HG02798 (cell line): Measurements from ENCODE around the gene TPX2.
"Not testable (repeated sequence)": the region's sequence is repeated elsewhere in the genome, so short reads cannot be mapped to it uniquely, and the experiment has no call there.

Experiments used
- ATAC-seq: cut with Tn5 transposase; IDR thresholded peaks from one replicate; pipeline ENCODE4 v1.9.1; 2021; ENCODE audit warnings: mild to moderate bottlenecking; ENCODE audit not compliant: unreplicated experiment, poor library complexity

Gene TPX2

DNA sequence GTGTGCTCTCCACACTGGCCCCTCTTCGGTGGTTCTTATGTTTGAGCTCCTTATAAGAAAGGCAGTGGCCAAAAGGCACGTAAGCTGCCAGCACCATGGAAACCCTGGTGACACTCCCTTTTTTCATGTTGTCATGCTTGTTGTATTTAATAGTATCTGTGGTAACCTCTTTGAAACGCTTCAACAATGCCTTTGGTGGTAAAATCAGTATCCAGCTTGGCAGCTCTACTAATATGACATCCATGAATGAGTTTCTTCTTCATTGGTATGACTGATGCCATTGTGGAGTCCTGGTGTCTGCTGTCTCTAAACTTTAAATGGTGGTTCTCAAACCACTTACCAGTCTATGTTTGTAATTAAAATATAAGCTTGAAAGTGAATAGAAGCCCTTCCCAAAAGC, 69.4 kb downstream of the TPX2 start:
- ATAC-seq, result no peak

- no peak for ATAC-seq
Observed at GRCh38 chr20:31809661-31810060, 70.6 kb downstream of the TPX2 start.

GRCh38 chr20:31811198-31811597, 72.1 kb downstream of the TPX2 start:
- no peak for ATAC-seq

GRCh38 chr20:31811796-31812728, 73.0 kb downstream of the TPX2 start:
- no peak for ATAC-seq

DNA sequence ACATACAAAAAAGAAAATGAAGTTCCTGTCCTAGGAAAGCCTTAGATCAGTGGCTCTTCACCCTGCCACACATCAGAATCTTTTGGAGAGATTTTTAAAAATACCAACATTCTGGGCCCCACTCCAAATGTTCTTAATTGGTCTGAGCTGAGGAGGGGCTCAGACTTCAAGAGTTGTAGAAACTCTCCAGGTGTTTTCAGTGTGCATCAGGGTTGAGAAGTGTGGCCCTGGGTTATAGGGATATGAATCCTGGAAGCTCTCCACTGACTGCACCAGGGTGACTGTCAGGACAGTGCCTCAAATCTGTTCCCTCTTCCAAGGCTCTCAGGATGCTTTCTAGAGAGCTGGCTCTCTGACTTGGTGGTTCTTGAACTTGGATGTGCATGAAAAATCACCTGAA, 74.5 kb downstream of the TPX2 start:
- ATAC-seq, result no peak

DNA sequence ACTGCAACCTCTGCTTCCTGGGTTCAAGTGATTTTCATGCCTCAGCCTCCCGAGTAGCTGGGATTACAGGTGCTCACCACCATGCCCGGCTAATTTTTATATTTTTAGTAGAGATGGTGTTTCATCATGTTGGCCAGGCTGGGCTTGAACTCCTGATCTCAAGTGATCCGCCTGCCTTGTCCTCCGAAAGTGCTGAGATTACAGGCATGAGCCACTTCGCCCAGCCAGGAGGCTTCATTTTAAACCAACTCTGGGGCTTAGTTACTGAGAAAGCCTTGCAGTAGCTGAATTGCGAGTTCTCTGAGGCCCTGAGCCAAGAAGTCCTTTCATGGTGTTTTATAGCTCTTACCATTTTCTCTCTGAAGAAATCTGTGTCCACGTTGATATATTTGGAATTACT, 75.1 kb downstream of the TPX2 start:
- not testable (repeated sequence) for ATAC-seq

GRCh38 chr20:31815408-31816188, 76.5 kb downstream of the TPX2 start:
- no peak for ATAC-seq

DNA sequence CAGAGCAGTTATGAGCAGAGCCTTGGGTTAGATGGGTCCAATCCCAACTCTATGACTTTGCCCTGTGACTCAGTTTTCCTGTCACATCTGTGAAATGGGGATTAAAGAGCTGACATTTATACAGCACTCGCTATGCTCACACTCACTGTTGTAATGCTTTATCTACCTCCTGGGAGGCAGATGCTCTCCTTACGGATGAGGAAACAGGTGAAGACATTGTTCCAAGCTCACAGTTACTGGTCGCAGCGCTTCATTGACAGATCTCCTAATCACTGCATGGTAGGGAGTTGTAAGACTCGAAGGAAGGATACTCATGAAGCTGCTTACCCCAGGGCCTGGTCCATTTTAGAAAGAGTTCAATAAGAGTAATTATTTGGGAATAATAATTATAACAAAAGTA, 77.1 kb downstream of the TPX2 start:
- no peak for ATAC-seq

DNA sequence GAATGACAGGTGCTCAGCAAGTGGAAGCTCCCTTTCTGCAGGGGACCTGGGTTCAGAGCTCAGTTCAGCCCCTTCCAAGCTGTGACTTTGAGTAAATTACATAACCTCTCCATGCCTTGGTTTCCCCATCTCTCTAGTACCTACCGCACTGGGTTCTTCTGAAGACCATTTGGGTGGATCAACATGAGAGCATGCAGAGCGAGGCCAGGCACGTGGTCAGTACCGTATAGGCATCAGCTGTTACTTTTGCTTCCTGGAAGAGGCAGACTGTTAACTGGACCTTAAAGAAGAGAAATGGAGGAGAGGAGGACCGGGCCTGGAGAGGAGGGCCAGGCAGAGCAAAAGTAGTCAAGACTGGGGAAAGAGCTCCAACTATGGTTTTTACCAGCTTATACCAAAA, 78.4 kb downstream of the TPX2 start:
- ATAC-seq, result no peak

- no peak for ATAC-seq
Observed at GRCh38 chr20:31818376-31818908, 79.4 kb downstream of the TPX2 start.

- ATAC-seq, result no peak
Observed at GRCh38 chr20:31819083-31819784, 80.1 kb downstream of the TPX2 start, which contains the start of gene MYLK2. Gene MYLK2, plus strand, starts transcription at chr20:31819356. Its CDS starts 225 bp downstream, at chr20:31819581.

- no peak for ATAC-seq
Observed at GRCh38 chr20:31820228-31820627, 81.1 kb downstream of the TPX2 start.

DNA sequence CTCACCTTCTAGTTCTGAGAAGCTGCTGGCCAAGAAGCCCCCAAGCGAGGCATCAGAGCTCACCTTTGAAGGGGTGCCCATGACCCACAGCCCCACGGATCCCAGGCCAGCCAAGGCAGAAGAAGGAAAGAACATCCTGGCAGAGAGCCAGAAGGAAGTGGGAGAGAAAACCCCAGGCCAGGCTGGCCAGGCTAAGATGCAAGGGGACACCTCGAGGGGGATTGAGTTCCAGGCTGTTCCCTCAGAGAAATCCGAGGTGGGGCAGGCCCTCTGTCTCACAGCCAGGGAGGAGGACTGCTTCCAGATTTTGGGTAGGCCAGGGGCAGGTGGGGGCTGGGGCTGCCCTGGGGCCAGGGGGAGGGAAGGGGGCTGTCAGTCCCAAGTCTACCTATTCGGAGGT, 82.3 kb downstream of the TPX2 start:
- no peak for ATAC-seq

DNA sequence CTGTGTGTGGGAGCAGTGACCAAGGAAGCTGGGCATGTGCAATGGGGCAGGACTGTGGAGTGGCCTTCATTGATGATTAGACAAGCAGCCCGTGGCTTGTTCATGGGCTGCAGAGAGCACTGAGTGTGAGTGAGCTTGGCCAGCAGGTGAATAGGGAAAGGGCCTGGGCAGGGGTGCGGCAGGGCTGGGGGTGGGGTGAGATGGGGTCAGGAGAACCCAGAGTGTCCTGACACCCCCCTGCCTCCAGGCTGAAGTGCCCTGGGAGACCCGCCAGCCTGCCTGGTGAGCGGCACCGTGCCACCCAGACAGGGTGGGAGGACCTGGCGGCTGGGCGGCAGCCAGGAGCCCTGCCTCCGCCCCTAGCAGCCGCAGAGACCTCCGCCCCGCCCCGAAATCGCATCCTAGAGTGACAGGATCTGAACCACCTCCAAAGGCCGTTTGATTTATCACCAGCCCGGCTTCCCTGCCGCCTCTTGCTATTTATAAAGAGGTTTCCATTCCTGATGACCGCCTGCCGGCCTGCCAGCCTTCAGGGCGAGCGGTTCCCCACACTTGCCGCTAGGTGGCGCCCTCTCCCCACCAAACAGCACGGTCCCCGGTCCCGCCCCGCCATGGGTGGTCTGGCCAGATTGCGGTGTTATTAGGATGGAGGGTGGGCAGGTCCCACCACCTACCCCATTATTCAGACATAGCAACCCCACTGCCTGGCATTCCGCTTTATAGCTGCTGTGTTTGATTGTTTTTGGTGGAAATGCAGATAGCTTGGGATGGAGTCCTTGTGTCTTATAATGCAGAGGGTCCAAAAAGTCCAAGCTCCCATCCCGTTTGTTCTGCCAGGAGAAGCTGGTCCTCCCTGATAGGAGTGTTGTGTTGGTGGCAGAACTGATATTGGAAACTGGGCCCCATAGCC, 83.6 kb downstream of the TPX2 start:
- peak; percentile 71 for ATAC-seq

GRCh38 chr20:31823360-31824124, 84.5 kb downstream of the TPX2 start:
- no peak for ATAC-seq

GRCh38 chr20:31824125-31824485, 85.0 kb downstream of the TPX2 start:
- no peak for ATAC-seq

- ATAC-seq, result no peak
Observed at GRCh38 chr20:31824554-31825313, 85.6 kb downstream of the TPX2 start.

- ATAC-seq, result no peak
Observed at GRCh38 chr20:31826074-31826473, 87.0 kb downstream of the TPX2 start.
